HEK293 (cell line): ENCODE measurements around the gene AKT3.
A peak's percentile ranks its signal among the peaks of the same experiment; 100 is the strongest.

ENCODE experiments used
- CTCF ChIA-PET: fragments of 350-600 bp; formaldehyde crosslinking; extraction: SDS; loops from one replicate; lab custom pipeline; 2021; ENCODE audit warnings: antibody characterized with exemption; lab: Yijun Ruan, JAX
- POLR2A ChIA-PET: fragments of 300-600 bp; formaldehyde crosslinking; extraction: SDS; loops from one replicate; lab custom pipeline; 2020; ENCODE audit warnings: antibody characterized with exemption, inconsistent platforms; lab: Yijun Ruan, JAX
- H3K27ac ChIP-seq: fragments of 200-500 bp; sonication (Bioruptor generic); 2 replicates; pipeline ENCODE4 v1.5.1; 2014; ENCODE audit warnings: low read depth, low read length, control low read depth, inconsistent platforms; ENCODE audit errors: extremely low read depth
- H3K36me3 ChIP-seq, 2 experiments: fragments of 200-500 bp in 1 of 2; sonication (Bioruptor generic) in 1 of 2; 1 replicate in 1 of 2; 2 replicates in 1 of 2; pipeline ENCODE4 v1.5.1; 2014 to 2017; ENCODE audit warnings: inconsistent platforms in 2 of 2, low read length in 2 of 2; ENCODE audit not compliant: control insufficient read depth in 2 of 2, insufficient read depth in 1 of 2
- H3K4me1 ChIP-seq: fragments of 200-500 bp; sonication (Bioruptor generic); 2 replicates; pipeline ENCODE4 v1.5.1; 2014; ENCODE audit warnings: mild to moderate bottlenecking, low read length, inconsistent platforms; ENCODE audit not compliant: control insufficient read depth, insufficient read depth
- H3K4me3 ChIP-seq: 2 replicates; pipeline ENCODE4 v1.5.1; 2011; ENCODE audit warnings: low read depth, mild to moderate bottlenecking, control low read depth, low read length, moderate library complexity
- H3K9me3 ChIP-seq: fragments of 200-500 bp; sonication (Bioruptor generic); 2 replicates; pipeline ENCODE4 v1.5.1; 2014; ENCODE audit warnings: low read depth, low read length, inconsistent platforms; ENCODE audit not compliant: control insufficient read depth, insufficient read depth
- KLF7 ChIP-seq: fragments of 450-650 bp; formaldehyde crosslinking; IDR thresholded peaks from 2 replicates; pipeline ENCODE4 v1.5.1; 2016; ENCODE audit warnings: missing biosample characterization, missing genetic modification characterization, borderline replicate concordance
- PRDM1 ChIP-seq: fragments of 450-650 bp; formaldehyde crosslinking; IDR thresholded peaks from 2 replicates; pipeline ENCODE4; 2016; ENCODE audit warnings: missing biosample characterization, missing genetic modification characterization
- SCRT2 ChIP-seq: fragments of 450-650 bp; formaldehyde crosslinking; IDR thresholded peaks from 2 replicates; pipeline ENCODE4 v1.5.1; 2016; ENCODE audit warnings: missing biosample characterization, missing genetic modification characterization
- SETDB1 ChIP-seq: IDR thresholded peaks from one replicate; pipeline ENCODE4 v1.6.1; 2017; ENCODE audit warnings: mild to moderate bottlenecking, low read length, moderate library complexity, mixed read lengths; ENCODE audit not compliant: insufficient read length
- TSHZ1 ChIP-seq: fragments of 450-650 bp; formaldehyde crosslinking; IDR thresholded peaks from 2 replicates; pipeline ENCODE4 v1.5.1; 2016; ENCODE audit warnings: missing biosample characterization, missing genetic modification characterization, borderline replicate concordance
- ZBTB26 ChIP-seq: fragments of 450-650 bp; formaldehyde crosslinking; optimal IDR thresholded peaks from 2 replicates; pipeline ENCODE3; 2016; ENCODE audit warnings: missing biosample characterization, mild to moderate bottlenecking, missing genetic modification characterization
- ZFP3 ChIP-seq: fragments of 450-650 bp; formaldehyde crosslinking; IDR thresholded peaks from 2 replicates; pipeline ENCODE4 v1.5.1; 2016; ENCODE audit warnings: low read depth, missing biosample characterization, missing genetic modification characterization
- ZFP69B ChIP-seq: fragments of 450-650 bp; formaldehyde crosslinking; IDR thresholded peaks from 2 replicates; pipeline ENCODE4 v1.5.1; 2016; ENCODE audit warnings: missing biosample characterization, missing genetic modification characterization
- ZNF121 ChIP-seq: fragments of 450-650 bp; formaldehyde crosslinking; IDR thresholded peaks from 2 replicates; pipeline ENCODE4 v1.5.1; 2016; ENCODE audit warnings: missing biosample characterization, missing genetic modification characterization
- ZNF19 ChIP-seq: fragments of 450-650 bp; formaldehyde crosslinking; IDR thresholded peaks from 2 replicates; pipeline ENCODE4; 2016; ENCODE audit warnings: missing biosample characterization, missing genetic modification characterization, low read depth
- ZNF214 ChIP-seq: fragments of 450-650 bp; formaldehyde crosslinking; IDR thresholded peaks from 2 replicates; pipeline ENCODE4 v1.5.1; 2017; ENCODE audit warnings: missing biosample characterization, mild to moderate bottlenecking, missing genetic modification characterization, borderline replicate concordance
- ZNF24 ChIP-seq: fragments of 450-650 bp; formaldehyde crosslinking; IDR thresholded peaks from 2 replicates; pipeline ENCODE4 v1.5.1; 2016; ENCODE audit warnings: missing biosample characterization, missing genetic modification characterization
- ZNF292 ChIP-seq: fragments of 450-650 bp; formaldehyde crosslinking; IDR thresholded peaks from 2 replicates; pipeline ENCODE4 v1.5.1; 2016; ENCODE audit warnings: low read depth, missing biosample characterization, missing genetic modification characterization, borderline replicate concordance
- ZNF366 ChIP-seq: fragments of 450-650 bp; formaldehyde crosslinking; conservative IDR thresholded peaks from 2 replicates; pipeline ENCODE4 v1.5.1; 2016; ENCODE audit warnings: missing biosample characterization, missing genetic modification characterization
- ZNF391 ChIP-seq: fragments of 450-650 bp; formaldehyde crosslinking; IDR thresholded peaks from 2 replicates; pipeline ENCODE4 v1.5.1; 2016; ENCODE audit warnings: low read depth, missing biosample characterization, missing genetic modification characterization, borderline replicate concordance
- ZNF423 ChIP-seq: fragments of 450-650 bp; formaldehyde crosslinking; IDR thresholded peaks from 2 replicates; pipeline ENCODE4 v1.5.1; 2016; ENCODE audit warnings: missing biosample characterization, missing genetic modification characterization
- ZNF549 ChIP-seq: fragments of 450-650 bp; IDR thresholded peaks from 2 replicates; pipeline ENCODE4 v1.5.1; 2018; ENCODE audit warnings: missing biosample characterization, missing genetic modification characterization, mild to moderate bottlenecking, inconsistent platforms, moderate library complexity
- ZNF580 ChIP-seq: fragments of 450-650 bp; formaldehyde crosslinking; IDR thresholded peaks from 2 replicates; pipeline ENCODE4 v1.5.1; 2016; ENCODE audit warnings: missing biosample characterization, missing genetic modification characterization
- ZNF600 ChIP-seq: fragments of 450-650 bp; formaldehyde crosslinking; IDR thresholded peaks from 2 replicates; pipeline ENCODE4 v1.5.1; 2016; ENCODE audit warnings: missing biosample characterization, missing genetic modification characterization
- ZNF76 ChIP-seq: fragments of 450-650 bp; formaldehyde crosslinking; IDR thresholded peaks from 2 replicates; pipeline ENCODE4; 2016; ENCODE audit warnings: low read depth, missing biosample characterization, missing genetic modification characterization, borderline replicate concordance
- ZNF785 ChIP-seq: fragments of 450-650 bp; formaldehyde crosslinking; IDR thresholded peaks from 2 replicates; pipeline ENCODE4 v1.5.1; 2016; ENCODE audit warnings: missing biosample characterization, missing genetic modification characterization
- ZNF837 ChIP-seq: fragments of 450-650 bp; formaldehyde crosslinking; IDR thresholded peaks from 2 replicates; pipeline ENCODE4 v1.5.1; 2016; ENCODE audit warnings: missing biosample characterization, missing genetic modification characterization
- TF ChIP-seq, protein P1 (sequence below): fragments of 450-650 bp; IDR thresholded peaks from 2 replicates; pipeline ENCODE4 v1.5.1; 2018; ENCODE audit warnings: missing biosample characterization, mild to moderate bottlenecking, missing genetic modification characterization
- TF ChIP-seq, protein P2 (sequence below): fragments of 450-650 bp; formaldehyde crosslinking; IDR thresholded peaks from 2 replicates; pipeline ENCODE4 v1.5.1; 2017; ENCODE audit warnings: missing biosample characterization, missing genetic modification characterization
- TF ChIP-seq, protein P3 (sequence below): fragments of 450-650 bp; formaldehyde crosslinking; IDR thresholded peaks from 2 replicates; pipeline ENCODE4 v1.5.1; 2017; ENCODE audit warnings: missing biosample characterization, missing genetic modification characterization

The AKT3 gene

DNA sequence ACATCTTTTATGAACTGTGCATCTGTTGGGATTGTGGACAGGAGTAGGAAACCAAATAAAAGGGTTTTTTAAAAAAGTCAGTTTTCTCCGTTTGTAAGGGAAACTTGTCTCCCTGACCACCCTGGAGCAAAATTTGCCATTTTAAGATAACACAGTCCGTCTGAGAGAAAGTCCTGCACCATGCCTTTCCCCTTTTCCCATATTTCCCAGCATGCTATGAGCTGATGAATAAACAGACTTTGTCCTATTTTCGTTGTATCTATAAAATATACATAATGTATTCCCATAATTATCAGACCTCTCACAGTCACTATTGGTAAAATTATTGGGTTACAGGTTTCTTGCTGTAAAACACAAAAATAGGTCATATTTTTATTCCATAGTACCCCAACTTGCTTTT, 1.7 kb upstream of the AKT3 start:
- TF ChIP-seq KLF7 (no peak), PRDM1 (tag by site-specific recombination) (peak; percentile 67; the same call in 1 of the 2 replicates), ZNF391 (no peak), ZNF785 (tag by site-specific recombination) (no peak)
- TF ChIP-seq, protein P1, sequence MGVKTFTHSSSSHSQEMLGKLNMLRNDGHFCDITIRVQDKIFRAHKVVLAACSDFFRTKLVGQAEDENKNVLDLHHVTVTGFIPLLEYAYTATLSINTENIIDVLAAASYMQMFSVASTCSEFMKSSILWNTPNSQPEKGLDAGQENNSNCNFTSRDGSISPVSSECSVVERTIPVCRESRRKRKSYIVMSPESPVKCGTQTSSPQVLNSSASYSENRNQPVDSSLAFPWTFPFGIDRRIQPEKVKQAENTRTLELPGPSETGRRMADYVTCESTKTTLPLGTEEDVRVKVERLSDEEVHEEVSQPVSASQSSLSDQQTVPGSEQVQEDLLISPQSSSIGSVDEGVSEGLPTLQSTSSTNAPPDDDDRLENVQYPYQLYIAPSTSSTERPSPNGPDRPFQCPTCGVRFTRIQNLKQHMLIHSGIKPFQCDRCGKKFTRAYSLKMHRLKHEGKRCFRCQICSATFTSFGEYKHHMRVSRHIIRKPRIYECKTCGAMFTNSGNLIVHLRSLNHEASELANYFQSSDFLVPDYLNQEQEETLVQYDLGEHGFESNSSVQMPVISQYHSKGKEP: no peak
- Histone ChIP-seq H3K4me1 (peaks cover 18% of the 10 kb centered on the region), H3K27ac (no peak overlapping the region), H3K36me3 (no peaks in the 10 kb centered on the region), H3K4me3 (no peak overlapping the region), H3K9me3 (no peaks in the 10 kb centered on the region)
- ChIA-PET POLR2A (no interaction called here), CTCF (no interaction called here)

GRCh38 chr1:243851257-243851756, 1.3 kb upstream of the AKT3 start:
- CTCF ChIA-PET: no interaction called here
- H3K4me1 ChIP-seq: peaks cover 18% of the 10 kb centered on the region
- POLR2A ChIA-PET: no interaction called here
- no peaks in the 10 kb centered on the region for H3K9me3 ChIP-seq
- no peaks in the 10 kb centered on the region for H3K36me3 ChIP-seq
- H3K27ac ChIP-seq: peak overlapping the region; percentile 99
- H3K4me3 ChIP-seq: peak overlapping the region; percentile 89
- TF ChIP-seq ZNF549 (tag by site-specific recombination) (no peak), TSHZ1 (tag by site-specific recombination) (no peak), ZNF580 (tag by site-specific recombination) (no peak), ZNF121 (tag by site-specific recombination) (no peak), ZNF24 (0 out of 2 replicates have a peak, but pooled peaks have one; percentile 69), ZFP69B (tag by site-specific recombination) (peak; percentile 19; the same call in 1 of the 2 replicates), ZBTB26 (tag by site-specific recombination) (no peak), ZNF292 (no peak), SETDB1 (no peak), ZNF366 (tag by site-specific recombination) (no peak), ZNF837 (tag by site-specific recombination) (no peak), ZNF600 (tag by site-specific recombination) (no peak), ZNF76 (no peak), ZNF19 (tag by site-specific recombination) (no peak), ZFP3 (tag by site-specific recombination) (no peak), ZNF423 (no peak), SCRT2 (tag by site-specific recombination) (peak; percentile 90), ZNF214 (tag by site-specific recombination) (no peak)
- TF ChIP-seq, protein P2, sequence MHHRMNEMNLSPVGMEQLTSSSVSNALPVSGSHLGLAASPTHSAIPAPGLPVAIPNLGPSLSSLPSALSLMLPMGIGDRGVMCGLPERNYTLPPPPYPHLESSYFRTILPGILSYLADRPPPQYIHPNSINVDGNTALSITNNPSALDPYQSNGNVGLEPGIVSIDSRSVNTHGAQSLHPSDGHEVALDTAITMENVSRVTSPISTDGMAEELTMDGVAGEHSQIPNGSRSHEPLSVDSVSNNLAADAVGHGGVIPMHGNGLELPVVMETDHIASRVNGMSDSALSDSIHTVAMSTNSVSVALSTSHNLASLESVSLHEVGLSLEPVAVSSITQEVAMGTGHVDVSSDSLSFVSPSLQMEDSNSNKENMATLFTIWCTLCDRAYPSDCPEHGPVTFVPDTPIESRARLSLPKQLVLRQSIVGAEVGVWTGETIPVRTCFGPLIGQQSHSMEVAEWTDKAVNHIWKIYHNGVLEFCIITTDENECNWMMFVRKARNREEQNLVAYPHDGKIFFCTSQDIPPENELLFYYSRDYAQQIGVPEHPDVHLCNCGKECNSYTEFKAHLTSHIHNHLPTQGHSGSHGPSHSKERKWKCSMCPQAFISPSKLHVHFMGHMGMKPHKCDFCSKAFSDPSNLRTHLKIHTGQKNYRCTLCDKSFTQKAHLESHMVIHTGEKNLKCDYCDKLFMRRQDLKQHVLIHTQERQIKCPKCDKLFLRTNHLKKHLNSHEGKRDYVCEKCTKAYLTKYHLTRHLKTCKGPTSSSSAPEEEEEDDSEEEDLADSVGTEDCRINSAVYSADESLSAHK (tag by site-specific recombination): no peak
- TF ChIP-seq, protein P3, sequence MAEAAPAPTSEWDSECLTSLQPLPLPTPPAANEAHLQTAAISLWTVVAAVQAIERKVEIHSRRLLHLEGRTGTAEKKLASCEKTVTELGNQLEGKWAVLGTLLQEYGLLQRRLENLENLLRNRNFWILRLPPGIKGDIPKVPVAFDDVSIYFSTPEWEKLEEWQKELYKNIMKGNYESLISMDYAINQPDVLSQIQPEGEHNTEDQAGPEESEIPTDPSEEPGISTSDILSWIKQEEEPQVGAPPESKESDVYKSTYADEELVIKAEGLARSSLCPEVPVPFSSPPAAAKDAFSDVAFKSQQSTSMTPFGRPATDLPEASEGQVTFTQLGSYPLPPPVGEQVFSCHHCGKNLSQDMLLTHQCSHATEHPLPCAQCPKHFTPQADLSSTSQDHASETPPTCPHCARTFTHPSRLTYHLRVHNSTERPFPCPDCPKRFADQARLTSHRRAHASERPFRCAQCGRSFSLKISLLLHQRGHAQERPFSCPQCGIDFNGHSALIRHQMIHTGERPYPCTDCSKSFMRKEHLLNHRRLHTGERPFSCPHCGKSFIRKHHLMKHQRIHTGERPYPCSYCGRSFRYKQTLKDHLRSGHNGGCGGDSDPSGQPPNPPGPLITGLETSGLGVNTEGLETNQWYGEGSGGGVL (tag by site-specific recombination): no peak
